ENCODE results near the gene UPB1.
"Not testable (repeated sequence)": the region's sequence is repeated elsewhere in the genome, so short reads cannot be mapped to it uniquely, and the experiment has no call there.

The UPB1 gene

DNA sequence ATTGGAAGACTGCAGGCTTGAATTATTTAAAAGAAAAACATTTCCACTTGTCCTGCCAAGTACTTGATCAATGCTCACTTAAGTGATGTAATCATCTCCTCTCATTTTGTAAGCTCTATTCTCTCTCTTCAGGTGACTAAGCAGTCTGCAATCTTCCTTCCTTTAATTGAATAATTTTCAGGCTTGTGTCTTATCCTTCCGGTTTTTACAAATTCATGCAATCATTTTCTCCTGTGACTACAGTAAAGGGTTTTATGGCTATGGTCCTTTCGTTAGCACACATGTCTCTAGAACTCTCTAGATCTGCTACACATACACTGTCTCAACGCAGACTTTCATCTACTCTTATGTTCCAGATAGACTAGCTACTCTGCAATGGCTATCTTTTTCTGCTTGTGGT is 12.6 kb upstream of the UPB1 start:
- no peak for DNase-seq (ENCODE audit: low read depth in 2 of 2)

DNA sequence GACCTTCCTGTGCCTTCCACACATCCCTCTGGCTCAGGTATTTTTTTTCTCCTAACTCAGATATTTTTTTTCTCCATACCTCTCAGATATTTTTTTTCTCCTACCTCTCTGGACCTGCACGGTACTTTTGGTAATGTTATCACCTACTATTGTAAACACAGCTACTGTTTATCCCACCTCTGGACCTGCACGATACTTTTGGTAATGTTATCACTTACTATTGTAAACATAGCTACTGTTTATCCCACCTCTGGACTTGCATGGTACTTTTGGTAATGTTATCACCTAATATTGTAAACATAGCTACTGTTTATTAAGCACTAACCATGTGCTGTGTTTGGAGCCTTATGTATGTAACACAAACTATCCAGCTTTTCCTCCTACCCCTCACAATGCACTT is 12.1 kb upstream of the UPB1 start:
- no peak for DNase-seq (ENCODE audit: low read depth in 2 of 2)

DNA sequence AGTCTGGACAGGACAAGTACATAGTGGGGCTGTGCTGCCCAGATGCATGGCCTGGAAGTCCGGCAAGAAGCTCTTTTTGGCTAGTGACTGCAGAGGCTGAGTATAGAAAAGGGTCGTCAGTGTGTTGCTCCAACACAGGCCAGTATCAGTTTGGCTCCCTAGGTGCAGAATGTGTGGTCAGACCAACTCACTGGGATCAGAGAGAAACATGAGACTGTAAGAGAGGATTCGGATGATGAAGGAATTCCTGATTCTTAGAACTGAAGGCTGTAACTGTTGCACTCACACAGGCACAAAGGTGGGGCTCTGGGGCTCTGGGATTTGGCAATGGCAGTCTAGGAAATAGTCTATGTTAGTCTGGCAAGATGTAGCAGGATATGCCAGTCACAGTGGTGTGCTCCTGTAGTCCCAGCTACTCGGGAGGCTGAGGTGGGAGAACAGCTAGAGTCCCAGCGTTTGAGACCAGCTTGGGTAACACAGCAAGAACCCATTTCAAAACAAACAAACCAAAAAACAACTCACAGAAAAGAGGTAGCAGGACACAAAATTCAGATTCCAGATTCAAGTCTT is 11.1 kb upstream of the UPB1 start:
- no peak for DNase-seq (ENCODE audit: low read depth in 2 of 2)

DNA sequence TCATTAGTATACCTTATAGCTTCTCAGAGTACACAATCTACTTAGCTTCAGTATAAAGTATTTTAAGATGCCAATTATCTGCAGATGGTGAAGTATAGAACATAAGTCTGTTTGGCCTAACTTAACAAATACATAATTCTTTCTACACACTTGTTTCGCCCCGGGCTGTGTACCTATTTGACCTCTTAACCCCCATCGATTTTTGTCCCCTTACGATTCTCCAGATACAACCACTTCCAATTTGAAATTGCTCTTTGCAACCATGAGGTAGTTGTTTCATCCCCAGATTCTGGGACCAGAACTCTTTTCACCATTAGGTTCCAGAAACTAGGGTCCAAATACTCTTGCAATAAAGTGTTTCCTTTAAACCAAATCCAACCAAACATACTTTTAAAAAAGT is 10.0 kb upstream of the UPB1 start:
- DNase-seq (ENCODE audit: low read depth in 2 of 2) = no peak

DNA sequence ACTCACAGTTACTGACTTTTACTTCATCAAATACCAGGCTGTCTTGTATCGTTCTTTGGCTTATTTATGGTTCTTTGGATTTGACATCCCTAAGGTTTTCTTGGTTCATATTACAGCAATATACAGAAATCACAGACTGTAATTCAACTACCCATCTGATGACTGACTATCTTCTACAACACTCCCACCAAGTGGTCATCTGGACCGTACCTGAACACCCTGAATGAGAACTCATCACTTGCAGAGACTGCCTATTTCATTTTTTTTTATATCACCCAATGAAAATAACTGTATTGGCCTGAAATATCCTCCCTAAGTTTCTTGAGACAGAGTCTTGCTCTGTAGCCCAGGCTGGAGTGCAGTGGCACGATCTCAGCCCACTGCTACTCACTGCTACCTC is 9.5 kb upstream of the UPB1 start:
- no peak for DNase-seq (ENCODE audit: low read depth in 2 of 2)

DNA sequence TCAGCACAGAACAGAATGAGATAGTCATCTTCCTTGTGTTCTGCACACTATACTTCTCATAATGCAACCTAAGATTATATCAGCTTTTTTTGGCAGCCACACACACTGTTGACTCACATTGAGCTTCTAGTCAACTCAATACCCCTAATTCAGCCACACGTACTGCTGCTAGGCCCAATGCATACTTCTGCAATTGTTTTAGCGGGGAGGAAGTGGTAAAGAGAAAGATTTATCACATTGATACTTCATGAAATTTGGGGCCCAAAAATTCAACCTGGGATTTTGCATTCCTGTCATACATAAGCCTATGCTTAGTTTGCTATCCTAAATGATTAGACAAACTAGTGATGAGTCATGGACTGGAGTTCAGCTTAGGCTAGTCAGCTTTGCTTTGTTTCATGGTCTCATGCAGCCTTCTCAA is 8.6 kb upstream of the UPB1 start:
- DNase-seq (ENCODE audit: low read depth in 2 of 2) = no peak

DNA sequence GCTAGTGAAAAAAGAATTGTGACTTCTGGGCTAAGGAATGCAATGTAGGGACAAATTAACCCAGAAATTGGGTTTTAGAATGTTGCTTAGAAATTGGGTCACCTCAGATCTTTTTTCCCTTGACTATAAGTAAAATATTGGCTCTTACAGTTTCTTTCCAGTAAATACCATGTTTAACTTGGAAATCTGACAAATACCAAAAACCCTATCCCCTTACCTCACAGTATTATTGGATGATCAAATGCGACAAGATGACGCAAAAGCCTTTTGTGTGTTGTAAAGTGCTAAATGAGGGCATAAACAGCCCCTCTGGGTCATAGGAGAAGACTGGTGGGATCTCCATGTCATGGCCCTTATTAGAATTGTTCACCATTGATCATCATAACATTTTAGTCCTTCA is 6.1 kb upstream of the UPB1 start:
- no peak for DNase-seq (ENCODE audit: low read depth in 2 of 2)

DNA sequence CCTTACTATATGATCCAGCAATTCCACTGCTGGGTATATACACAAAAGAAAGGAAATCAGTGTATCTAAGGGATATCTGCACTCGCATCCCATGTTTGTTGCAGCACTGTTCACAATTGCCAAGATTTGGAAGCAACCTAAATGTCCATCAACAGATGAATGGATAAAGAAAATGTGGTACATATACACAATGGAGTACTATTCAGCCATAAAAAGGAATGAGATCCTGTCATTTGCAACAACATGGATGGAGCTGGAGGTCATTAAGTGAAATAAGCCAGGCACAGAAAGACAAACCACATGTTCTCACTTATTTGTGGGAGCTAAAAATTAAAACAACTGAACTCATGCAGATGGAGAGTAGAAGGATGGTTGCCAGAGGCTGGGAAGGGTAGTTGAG is 5.7 kb upstream of the UPB1 start:
- not testable (repeated sequence) for DNase-seq (ENCODE audit: low read depth in 2 of 2)

DNA sequence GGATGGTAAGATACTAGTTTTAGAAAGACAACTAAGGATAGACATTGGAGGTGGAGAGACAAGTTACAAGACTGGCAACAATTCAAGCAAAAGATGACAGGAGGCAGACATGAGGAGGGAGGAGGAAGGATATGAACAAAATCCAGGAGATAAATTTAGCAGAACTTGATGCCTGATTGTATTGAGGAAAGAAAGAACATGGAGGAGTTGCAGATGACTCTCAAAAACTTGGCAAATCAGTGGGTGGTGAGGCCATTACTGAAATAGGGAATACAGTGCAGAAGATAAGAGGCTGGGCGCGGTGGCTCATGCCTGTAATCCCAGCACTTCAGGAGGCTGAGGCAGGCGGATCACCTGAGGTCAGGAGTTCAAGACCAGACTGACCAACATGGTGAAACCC is 2.7 kb upstream of the UPB1 start:
- DNase-seq (ENCODE audit: low read depth in 2 of 2) = no peak

DNA sequence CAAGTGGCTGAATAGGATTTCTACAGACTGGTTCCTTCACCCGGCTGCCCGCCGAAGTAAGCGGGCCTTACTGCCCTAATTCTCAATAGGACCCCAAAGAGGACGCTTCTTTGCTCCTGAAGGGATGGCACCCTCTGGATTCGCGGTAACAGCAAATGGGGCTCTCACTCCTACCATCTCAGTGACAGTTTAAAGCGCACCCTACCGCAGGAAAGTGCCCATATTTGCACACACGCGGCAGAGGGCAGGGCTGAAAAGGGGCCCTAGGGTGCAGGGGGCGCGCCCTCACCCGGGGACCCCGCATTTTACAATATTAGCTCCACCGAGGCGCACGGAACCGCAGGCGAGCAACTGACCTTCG is 985 bp upstream of the UPB1 start:
- no peak for DNase-seq (ENCODE audit: low read depth in 2 of 2)

DNA sequence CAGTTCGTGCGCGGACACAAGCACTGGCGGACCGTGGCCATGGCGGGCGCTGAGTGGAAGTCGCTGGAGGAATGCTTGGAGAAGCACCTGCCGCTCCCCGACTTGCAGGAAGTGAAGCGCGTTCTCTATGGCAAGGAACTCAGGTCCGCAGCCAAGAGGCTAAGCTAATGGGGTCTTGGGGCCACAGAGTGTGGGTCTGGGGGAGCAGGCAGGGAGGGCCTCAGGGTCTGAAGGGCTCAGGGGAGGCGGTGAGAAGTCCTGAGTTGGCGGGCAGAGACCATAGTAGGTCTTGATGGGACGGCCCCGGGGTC is 188 bp downstream of the UPB1 start:
- no peak for DNase-seq (ENCODE audit: low read depth in 2 of 2)

DNA sequence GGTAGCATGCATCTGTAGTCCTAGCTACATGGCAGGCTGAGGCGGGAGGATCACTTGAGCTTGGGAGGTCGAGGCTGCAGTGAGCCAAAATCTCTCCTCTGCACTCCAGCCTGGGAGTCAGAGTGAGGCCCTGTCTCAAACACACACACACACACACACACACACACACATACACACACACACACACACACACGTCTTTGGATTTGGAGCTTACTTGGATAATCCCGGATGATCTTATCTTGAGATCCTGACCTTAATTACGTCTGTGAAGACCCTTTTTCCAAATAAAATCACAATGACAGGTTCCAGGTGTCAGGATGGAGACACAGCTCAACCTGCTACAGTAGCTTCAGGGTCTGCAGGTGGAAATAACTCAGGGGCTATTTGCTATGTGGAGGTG is 1.1 kb downstream of the UPB1 start:
- DNase-seq (ENCODE audit: low read depth in 2 of 2) = no peak

DNA sequence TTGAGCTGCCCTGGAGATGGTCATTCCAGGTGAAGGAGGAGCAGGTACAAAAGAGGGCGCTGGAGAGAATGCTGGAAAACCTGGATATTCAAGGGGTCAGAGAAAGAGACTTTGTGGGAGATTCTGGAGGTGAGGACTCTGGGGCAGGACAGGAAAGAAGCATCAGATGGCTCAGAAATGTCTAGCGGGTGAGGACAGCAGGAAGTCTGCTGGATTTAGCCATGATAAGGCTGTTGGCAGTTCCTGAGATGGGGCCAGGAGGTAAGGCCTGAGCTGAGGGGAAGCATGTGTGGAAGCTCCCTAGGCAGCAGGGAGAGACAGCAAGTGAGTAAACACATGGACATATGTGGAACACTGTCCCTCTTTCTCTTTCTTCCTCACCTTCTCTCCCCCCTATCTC is 1.5 kb downstream of the UPB1 start:
- DNase-seq (ENCODE audit: low read depth in 2 of 2) = no peak

DNA sequence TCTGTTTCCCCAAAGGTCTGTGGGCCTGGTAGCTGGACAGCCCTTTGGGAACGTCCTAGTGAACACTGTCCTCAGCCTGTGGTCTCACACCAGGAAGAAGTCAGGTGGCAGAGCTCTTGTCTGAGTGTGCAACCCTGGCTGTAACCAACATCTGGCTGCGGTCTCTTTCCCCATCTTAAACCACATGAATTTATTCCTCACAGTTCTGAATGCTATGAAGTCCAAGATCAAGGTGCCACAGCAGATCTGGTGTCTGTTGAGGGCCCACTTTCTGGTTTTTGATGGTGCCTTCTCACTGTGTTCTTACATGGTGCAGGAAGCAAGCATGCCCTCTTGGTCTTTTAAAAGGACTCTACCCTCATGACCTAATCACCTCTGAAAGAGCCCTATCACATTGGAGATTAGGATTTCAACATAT is 2.7 kb downstream of the UPB1 start:
- DNase-seq (ENCODE audit: low read depth in 2 of 2) = no peak

DNA sequence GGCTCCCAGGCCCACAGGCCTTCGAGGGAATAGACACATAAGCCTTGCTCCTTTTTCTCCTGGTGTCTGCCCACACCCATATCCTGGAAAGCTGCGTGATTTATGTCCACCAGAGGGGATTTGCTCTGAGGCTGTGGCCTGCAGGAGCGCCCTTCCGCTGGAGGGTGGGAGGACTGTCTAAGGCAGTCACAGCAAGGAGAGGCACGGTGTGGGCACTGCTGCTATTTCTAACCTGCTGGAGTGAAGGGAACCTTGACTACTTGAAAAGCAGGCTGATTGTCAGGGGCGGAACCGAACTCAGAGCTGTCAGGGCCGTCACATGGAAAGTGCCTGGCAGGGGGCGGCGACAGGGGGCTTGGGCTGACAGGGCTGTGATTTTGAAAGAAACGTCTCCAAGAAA is 3.7 kb downstream of the UPB1 start:
- no peak for DNase-seq (ENCODE audit: low read depth in 2 of 2)

DNA sequence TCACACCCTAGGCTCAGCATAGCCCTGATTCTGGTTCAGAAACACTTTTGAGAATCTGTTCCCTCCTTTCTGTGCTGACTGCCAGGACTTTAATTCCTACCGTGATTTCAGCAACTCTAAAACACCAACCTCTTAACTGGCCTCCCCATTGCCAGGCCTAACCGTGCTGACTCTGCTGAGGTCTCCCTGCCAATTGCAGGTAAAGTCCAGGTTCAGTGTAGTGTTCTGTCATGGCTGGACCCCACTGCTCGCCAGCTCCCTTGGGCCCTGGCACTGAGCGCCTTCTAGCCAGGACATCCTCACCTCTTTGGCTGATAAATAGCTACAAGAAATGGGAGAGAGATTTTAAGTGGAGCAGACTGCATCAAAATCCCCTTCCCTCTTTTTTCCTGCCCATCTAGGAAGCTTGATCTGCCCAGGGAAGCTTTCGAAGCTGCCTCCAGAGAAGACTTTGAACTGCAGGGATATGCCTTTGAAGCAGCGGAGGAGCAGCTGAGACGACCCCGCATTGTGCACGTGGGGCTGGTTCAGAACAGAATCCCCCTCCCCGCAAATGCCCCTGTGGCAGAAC is 4.7 kb downstream of the UPB1 start:
- no peak for DNase-seq (ENCODE audit: low read depth in 2 of 2)

DNA sequence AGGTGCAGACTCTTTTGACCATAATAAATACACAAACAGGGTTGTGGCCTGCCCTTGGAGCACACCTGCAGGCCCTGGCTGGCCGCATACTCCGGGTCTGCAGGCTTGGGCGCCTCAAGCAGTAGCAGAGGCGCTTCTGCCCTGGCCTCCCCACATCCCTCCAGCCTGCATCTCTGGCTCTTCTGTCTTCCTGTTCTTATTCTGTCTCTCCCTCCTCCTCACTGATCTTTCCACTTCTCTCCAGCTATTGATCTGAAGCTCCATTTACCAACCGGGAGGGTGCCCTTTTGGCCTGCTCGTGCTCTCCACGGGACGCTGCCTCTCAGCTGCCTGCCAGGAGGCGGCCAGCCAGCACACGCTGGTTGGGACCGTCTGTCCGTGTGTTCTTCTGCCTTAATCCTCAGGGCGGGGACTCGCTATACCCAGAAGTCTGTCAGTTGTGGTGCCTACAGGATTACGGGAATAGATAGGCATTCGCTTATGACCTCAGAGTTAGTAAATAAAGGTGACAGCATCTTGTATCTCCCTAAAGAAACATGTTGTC is 5.2 kb downstream of the UPB1 start:
- DNase-seq (ENCODE audit: low read depth in 2 of 2) = no peak

DNA sequence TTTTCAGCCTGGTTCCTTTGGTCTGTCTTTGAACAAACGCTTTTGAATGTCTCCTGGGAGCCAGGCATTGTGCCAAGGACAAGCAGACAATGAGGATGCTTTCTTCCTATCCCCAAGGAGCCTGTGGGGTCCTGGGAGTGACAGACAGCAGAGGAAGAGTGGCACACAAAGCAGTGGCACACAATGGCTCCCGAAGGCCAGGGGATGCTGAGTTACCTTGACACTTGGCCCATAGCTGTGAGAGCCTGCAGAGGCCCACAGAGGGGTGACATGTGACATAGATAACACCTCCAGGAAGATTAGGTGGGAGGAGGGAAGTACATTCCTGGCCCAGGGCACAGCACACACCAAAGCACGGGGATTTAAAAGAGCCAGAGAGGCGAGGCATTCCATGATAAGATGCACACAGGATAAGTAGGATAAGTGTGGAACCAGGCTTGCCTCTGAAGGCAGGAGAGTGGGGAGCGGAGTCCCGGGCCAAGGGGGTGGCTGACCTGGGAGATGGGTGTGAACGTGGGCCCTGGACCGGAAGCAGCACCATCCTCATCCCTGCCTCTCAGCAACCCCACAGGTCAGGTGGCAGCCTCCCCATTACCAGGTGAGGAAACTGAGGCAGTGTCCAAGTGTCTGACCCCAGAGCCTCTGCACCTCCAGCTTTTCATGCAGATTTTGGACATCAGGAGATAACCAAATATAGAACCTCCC is 6.3 kb downstream of the UPB1 start:
- DNase-seq (ENCODE audit: low read depth in 2 of 2) = no peak

DNA sequence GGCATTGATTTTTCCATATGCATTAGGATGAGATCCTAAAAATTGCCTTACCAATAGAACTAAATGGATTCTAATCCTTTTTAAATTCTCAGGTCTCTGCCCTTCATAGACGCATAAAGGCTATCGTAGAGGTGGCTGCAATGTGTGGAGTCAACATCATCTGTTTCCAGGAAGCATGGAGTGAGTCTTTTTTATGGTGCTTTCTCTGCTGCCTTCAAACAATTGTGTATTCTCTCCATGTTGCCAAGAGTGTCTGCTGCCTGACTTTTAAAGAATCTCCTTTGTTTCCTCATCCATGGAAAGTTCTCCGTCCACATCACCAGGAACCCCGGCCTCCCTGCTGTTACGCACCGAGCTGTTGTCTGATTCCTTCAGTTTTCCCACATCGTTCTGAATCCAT is 6.9 kb downstream of the UPB1 start:
- no peak for DNase-seq (ENCODE audit: low read depth in 2 of 2)

DNA sequence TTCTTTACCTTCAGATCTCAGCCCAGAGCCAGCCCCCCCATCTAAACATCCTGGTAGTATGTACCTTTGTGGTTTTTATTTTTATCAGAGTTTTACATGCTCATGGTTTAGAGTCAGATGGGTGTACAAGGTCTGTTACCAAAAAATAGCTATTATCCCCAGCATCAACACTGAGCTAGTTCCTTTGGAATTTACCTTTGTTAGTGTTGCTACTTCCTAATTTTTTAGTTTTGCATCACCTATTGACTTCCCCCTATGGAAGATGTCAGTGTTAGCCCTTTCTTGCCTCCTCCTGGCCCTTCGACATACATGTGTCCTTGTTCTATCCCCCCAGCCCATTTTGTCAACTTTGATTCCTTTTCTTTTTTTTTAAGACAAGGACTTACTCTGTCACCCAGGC is 7.4 kb downstream of the UPB1 start:
- no peak for DNase-seq (ENCODE audit: low read depth in 2 of 2)

DNA sequence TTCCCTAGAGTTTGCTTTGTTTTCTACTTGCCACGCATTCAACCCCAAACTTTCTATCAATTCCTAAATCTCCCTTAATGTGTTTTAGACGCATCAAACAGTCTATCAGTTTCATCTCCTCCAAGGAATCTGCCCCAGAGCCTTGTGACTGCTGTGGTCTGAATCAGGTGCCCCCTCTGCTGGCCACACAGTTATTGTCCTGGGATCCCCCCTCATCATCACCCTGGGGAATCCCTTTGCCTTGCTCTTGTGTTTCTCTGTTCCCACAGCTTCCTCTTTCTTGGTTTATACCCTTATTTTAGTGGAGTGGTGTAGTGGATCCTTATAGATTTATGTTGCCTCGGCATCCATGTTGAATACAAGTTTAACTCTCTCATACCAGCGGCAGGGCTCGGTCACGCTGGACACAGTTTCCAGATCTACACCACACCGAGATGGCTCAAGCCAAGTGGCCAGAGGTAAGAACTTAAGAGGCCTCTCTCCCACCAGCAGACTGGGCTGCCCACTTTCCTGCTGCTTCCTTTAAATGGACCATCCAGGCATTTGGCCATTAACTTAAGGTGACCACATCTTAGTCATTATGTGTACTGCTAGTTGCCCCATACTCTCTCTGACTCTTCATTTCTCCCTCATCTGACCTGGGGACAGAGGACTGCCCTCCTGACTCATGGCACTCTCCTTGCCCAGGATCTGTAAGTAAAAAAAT is 8.2 kb downstream of the UPB1 start:
- peak; percentile 49 to 54 for DNase-seq (ENCODE audit: low read depth in 2 of 2)

DNA sequence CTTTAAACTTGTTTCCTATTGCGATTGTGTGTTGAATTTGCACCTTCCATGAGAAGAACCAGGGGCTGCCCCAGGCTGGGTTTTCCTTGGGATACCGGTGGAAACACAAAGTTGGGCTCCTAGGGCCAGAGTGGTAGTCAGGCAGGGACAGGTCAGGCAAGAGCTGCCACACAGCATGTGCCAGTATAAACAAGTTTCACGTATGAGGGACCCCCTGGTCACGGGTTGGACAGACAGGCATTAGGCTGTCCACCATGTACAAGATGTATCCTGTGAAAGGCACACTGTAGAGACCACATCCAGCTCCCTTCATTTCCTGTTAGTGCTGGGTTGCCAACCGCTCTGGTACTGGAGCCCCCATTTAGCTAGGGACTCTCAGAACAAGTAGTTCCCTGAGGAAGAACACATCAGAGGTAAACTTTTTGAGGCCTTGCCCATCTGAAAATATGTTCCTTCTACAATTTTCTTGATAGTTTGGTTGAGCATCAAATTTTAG is 8.8 kb downstream of the UPB1 start:
- no peak for DNase-seq (ENCODE audit: low read depth in 2 of 2)

DNA sequence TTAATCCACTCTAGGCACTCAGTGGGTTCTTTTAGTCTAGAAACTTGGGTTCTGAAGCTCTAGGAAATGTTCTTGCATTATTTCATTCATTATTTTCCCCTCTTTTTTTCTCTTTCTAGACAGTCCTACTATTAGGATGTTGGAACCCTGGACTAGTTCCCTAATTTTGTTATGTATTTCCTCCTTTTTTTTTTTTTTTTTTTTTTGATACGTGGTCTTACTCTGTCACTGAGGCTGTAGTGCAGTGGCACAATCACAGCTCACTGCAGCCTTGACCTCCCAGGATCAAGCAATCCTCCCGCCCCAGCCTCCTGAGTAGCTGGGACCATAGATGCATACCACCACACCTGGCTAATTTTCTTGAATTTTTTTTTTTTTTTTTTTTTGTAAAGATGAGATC is 9.4 kb downstream of the UPB1 start:
- no peak for DNase-seq (ENCODE audit: low read depth in 2 of 2)
